ENCODE measurements around the gene PMM2.
A peak's percentile ranks its signal among the peaks of the same experiment; 100 is the strongest.

The PMM2 gene

GRCh38 chr16:8788578-8789172 is 9.0 kb upstream of the PMM2 start:
- TF ChIP-seq CTCF (IDR thresholded peaks at IDR 0.05; ENCODE audit: borderline replicate concordance, extremely low read depth, low read length, poor library complexity, severe bottlenecking) (no peak), EZH2 (IDR thresholded peaks at IDR 0.05; ENCODE audit: borderline replicate concordance, low read depth, low read length, severe bottlenecking) (no peak)

GRCh38 chr16:8795091-8795490 is 2.5 kb upstream of the PMM2 start:
- H3K79me2 ChIP-seq (ENCODE audit: insufficient read depth, low read length) = peaks cover 92% of the 10 kb centered on the region
- ATAC-seq (ENCODE audit: insufficient read depth, low read depth) = no peak

More at GRCh38 chr16:8788578-8789172, 9.0 kb upstream of the PMM2 start:
- H3K4me2 ChIP-seq (ENCODE audit: insufficient read depth, low read length) = no peak overlapping the region
- no peak for ATAC-seq (ENCODE audit: insufficient read depth, low read depth)
- no peaks in the 10 kb centered on the region for H4K20me1 ChIP-seq (ENCODE audit: insufficient read depth, low read length)
- H3K9me3 ChIP-seq (ENCODE audit: insufficient read depth, low read length, severe bottlenecking) = no peaks in the 10 kb centered on the region
- no peak overlapping the region for H3K27ac ChIP-seq (ENCODE audit: low read length)
- DNase-seq = no peak
- no peak overlapping the region for H2AFZ ChIP-seq (ENCODE audit: low read depth, low read length)
- H3K36me3 ChIP-seq (ENCODE audit: insufficient read depth, low read length) = peaks cover 4% of the 10 kb centered on the region; the same call in 1 of the 2 replicates
- peaks cover 30% of the 10 kb centered on the region for H3K79me2 ChIP-seq (ENCODE audit: insufficient read depth, low read length)
- H3K4me3 ChIP-seq (ENCODE audit: low read depth in 1 of 2, low read length in 2 of 2) = no peak overlapping the region
- H3K4me1 ChIP-seq (ENCODE audit: insufficient read depth, low read length) = peaks cover 24% of the 10 kb centered on the region
- no peak overlapping the region; the same call in 1 of the 2 replicates for H3K9ac ChIP-seq (ENCODE audit: low read depth, low read length)
- no peaks in the 10 kb centered on the region for H3K27me3 ChIP-seq (ENCODE audit: insufficient read depth, low read length, poor library complexity)

GRCh38 chr16:8795818-8796217 is 1.8 kb upstream of the PMM2 start:
- H3K27me3 ChIP-seq (ENCODE audit: insufficient read depth, low read length, poor library complexity) = no peaks in the 10 kb centered on the region
- H3K27ac ChIP-seq (ENCODE audit: low read length) = peak overlapping the region; percentile 95
- peak overlapping the region; percentile 81 for H3K9ac ChIP-seq (ENCODE audit: low read depth, low read length)
- H3K79me2 ChIP-seq (ENCODE audit: insufficient read depth, low read length) = peaks cover 97% of the 10 kb centered on the region
- ATAC-seq (ENCODE audit: insufficient read depth, low read depth) (no peak; the same call in 2 of the 3 replicates), DNase-seq (peak; percentile 60)
- peak overlapping the region; percentile 89 for H3K4me2 ChIP-seq (ENCODE audit: insufficient read depth, low read length)
- peak overlapping the region; percentile 83 to 90; a peak in 3 of 4 replicates for H3K4me3 ChIP-seq (ENCODE audit: low read depth in 1 of 2, low read length in 2 of 2)
- H2AFZ ChIP-seq (ENCODE audit: low read depth, low read length) = peak overlapping the region; percentile 15; the same call in 1 of the 2 replicates
- H4K20me1 ChIP-seq (ENCODE audit: insufficient read depth, low read length) = peaks cover 15% of the 10 kb centered on the region; the same call in 1 of the 2 replicates
- peaks cover 81% of the 10 kb centered on the region for H3K4me1 ChIP-seq (ENCODE audit: insufficient read depth, low read length)
- H3K9me3 ChIP-seq (ENCODE audit: insufficient read depth, low read length, severe bottlenecking) = no peaks in the 10 kb centered on the region
- H3K36me3 ChIP-seq (ENCODE audit: insufficient read depth, low read length) = peaks cover 18% of the 10 kb centered on the region
- TF ChIP-seq EZH2 (IDR thresholded peaks at IDR 0.05; ENCODE audit: borderline replicate concordance, low read depth, low read length, severe bottlenecking) (no peak), CTCF (IDR thresholded peaks at IDR 0.05; ENCODE audit: borderline replicate concordance, extremely low read depth, low read length, poor library complexity, severe bottlenecking) (no peak)

More at GRCh38 chr16:8795091-8795490, 2.5 kb upstream of the PMM2 start:
- peak overlapping the region; percentile 95 for H3K27ac ChIP-seq (ENCODE audit: low read length)
- H4K20me1 ChIP-seq (ENCODE audit: insufficient read depth, low read length) = peaks cover 11% of the 10 kb centered on the region; the same call in 1 of the 2 replicates
- H3K27me3 ChIP-seq (ENCODE audit: insufficient read depth, low read length, poor library complexity) = no peaks in the 10 kb centered on the region
- peak overlapping the region; percentile 83 to 90; a peak in 3 of 4 replicates for H3K4me3 ChIP-seq (ENCODE audit: low read depth in 1 of 2, low read length in 2 of 2)
- peaks cover 75% of the 10 kb centered on the region for H3K4me1 ChIP-seq (ENCODE audit: insufficient read depth, low read length)
- H3K36me3 ChIP-seq (ENCODE audit: insufficient read depth, low read length) = peaks cover 15% of the 10 kb centered on the region
- no peaks in the 10 kb centered on the region for H3K9me3 ChIP-seq (ENCODE audit: insufficient read depth, low read length, severe bottlenecking)
- no peak for TF ChIP-seq CTCF (IDR thresholded peaks at IDR 0.05; ENCODE audit: borderline replicate concordance, extremely low read depth, low read length, poor library complexity, severe bottlenecking)
- TF ChIP-seq EZH2 (IDR thresholded peaks at IDR 0.05; ENCODE audit: borderline replicate concordance, low read depth, low read length, severe bottlenecking) = no peak
- H2AFZ ChIP-seq (ENCODE audit: low read depth, low read length) = no peak overlapping the region
- peak overlapping the region; percentile 89 for H3K4me2 ChIP-seq (ENCODE audit: insufficient read depth, low read length)
- H3K9ac ChIP-seq (ENCODE audit: low read depth, low read length) = peak overlapping the region; percentile 81
- peak; percentile 43 for DNase-seq
